Uterus (tissue), 4 donors: Measurements from ENCODE around the gene COPA. TPM values are rescaled to one million over a fixed set of nuclear protein-coding genes. Genes with fewer than 3 reads are reported as not detected.

Source experiments
- DNase-seq, 2 donors: peaks; one replicate each; pipeline ENCODE4 v3.0.0-alpha.2; 2019 to 2020
- H3K27ac ChIP-seq, 2 donors: fragments of 200-600 bp; sonication (generic); 1 replicate in 1 of 2; 2 replicates in 1 of 2; pipeline ENCODE4 v1.5.1; 2016 to 2018
- H3K27me3 ChIP-seq, 2 donors: fragments of 200-600 bp; sonication (generic); one replicate each; pipeline ENCODE4 v1.5.1; 2018 to 2019; ENCODE audit warnings: control low read depth in 1 of 2
- H3K36me3 ChIP-seq, 2 donors: fragments of 200-600 bp; sonication (generic); one replicate each; pipeline ENCODE4 v1.5.1; 2019; ENCODE audit warnings: control low read depth in 1 of 2
- H3K4me1 ChIP-seq, 2 donors: fragments of 200-600 bp; sonication (generic); one replicate each; pipeline ENCODE4 v1.5.1; 2018 to 2019; ENCODE audit warnings: control low read depth in 1 of 2
- H3K4me3 ChIP-seq, 2 donors: fragments of 200-600 bp; sonication (generic); 1 replicate in 1 of 2; 2 replicates in 1 of 2; pipeline ENCODE4 v1.5.1; 2018 to 2019; ENCODE audit warnings: mild to moderate bottlenecking in 1 of 2
- H3K9me3 ChIP-seq, 2 donors: fragments of 200-600 bp; sonication (generic); one replicate each; pipeline ENCODE4 v1.5.1; 2019; ENCODE audit warnings: control low read depth in 1 of 2
- POLR2A ChIP-seq, 2 donors: fragments of 450-650 bp; IDR thresholded peaks; one replicate each; pipeline ENCODE4 v1.6.1; 2016; ENCODE audit warnings: antibody characterized with exemption in 2 of 2, mild to moderate bottlenecking in 1 of 2, moderate library complexity in 1 of 2
- intact Hi-C: fragments of 100-400 bp; cut with DNase I; formaldehyde crosslinking; loops from one replicate; pipeline ENCODE4 v1.15.1; 2023; ENCODE audit warnings: low total_unique reads
- total RNA-seq, 4 donors: library from RNA; depleted of rRNA in 3 of 4; stranded (reverse); fragments of >200 nt in 3 of 4; gene quantifications; one replicate each; pipeline versions ENCODE4 v1.1.0 to v1.2.4, GENCODE V29; 2014 to 2023
- TF ChIP-seq, protein P1 (sequence below), 4 experiments: fragments of 200-600 bp in 2 of 4; fragments of 450-650 bp in 2 of 4; sonication (generic) in 2 of 4; IDR thresholded peaks; one replicate each; pipeline ENCODE4 v1.5.1; 2016 to 2019; ENCODE audit warnings: antibody characterized with exemption in 4 of 4, mild to moderate bottlenecking in 2 of 4, moderate library complexity in 1 of 4
- donor health status: DM: yes; HTN: yes; CAD: no.

COPA gene
- total RNA-seq, 4 donors from 2014 or later, result 71.2 to 211 (median 130) TPM

- H3K27me3 ChIP-seq, result no peaks in the 10 kb centered on the region
- H3K27ac ChIP-seq, result peak overlapping the region in 1 of 2 donors; percentile 24
- no peak for DNase-seq
- H3K4me3 ChIP-seq, result no peak overlapping the region
- TF ChIP-seq, protein P1, sequence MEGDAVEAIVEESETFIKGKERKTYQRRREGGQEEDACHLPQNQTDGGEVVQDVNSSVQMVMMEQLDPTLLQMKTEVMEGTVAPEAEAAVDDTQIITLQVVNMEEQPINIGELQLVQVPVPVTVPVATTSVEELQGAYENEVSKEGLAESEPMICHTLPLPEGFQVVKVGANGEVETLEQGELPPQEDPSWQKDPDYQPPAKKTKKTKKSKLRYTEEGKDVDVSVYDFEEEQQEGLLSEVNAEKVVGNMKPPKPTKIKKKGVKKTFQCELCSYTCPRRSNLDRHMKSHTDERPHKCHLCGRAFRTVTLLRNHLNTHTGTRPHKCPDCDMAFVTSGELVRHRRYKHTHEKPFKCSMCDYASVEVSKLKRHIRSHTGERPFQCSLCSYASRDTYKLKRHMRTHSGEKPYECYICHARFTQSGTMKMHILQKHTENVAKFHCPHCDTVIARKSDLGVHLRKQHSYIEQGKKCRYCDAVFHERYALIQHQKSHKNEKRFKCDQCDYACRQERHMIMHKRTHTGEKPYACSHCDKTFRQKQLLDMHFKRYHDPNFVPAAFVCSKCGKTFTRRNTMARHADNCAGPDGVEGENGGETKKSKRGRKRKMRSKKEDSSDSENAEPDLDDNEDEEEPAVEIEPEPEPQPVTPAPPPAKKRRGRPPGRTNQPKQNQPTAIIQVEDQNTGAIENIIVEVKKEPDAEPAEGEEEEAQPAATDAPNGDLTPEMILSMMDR (IDR thresholded peaks at IDR 0.05), result no peak
- TF ChIP-seq POLR2A (IDR thresholded peaks at IDR 0.05), result no peak
- no peaks in the 10 kb centered on the region for H3K36me3 ChIP-seq
- no peaks in the 10 kb centered on the region for H3K9me3 ChIP-seq
- peaks cover 0 to 5% of the 10 kb centered on the region in 2 donors for H3K4me1 ChIP-seq
- intact Hi-C loops, result loop anchor here (10.0 kb wide), 1 partner anchor 56 kb away; the partner anchor contains the start of gene CASQ1
Measured at GRCh38 chr1:160251011-160251410, 92.0 kb downstream of the COPA start.

DNA sequence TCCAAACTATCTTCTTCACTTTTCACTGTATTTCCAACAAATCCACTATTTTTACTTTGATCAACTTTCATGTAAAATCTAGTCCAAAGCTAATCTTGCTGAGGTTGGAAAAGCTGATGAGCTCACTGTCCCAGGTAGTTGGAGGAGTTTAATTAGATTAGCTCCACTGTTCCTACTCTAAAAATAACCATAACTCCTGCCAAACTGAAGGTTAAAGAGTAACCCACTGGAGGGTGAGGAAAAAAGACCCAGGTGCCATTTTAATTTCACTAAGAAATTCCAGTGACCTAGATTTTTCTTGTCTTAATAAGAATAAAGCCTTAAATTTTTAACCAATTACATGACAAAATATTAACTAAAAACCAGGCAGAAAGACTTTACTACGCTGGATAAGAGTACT lies 96.0 kb downstream of the COPA start:
- TF ChIP-seq POLR2A (IDR thresholded peaks at IDR 0.05), result no peak
- TF ChIP-seq, protein P1 (IDR thresholded peaks at IDR 0.05), result no peak
- H3K27me3 ChIP-seq, result no peaks in the 10 kb centered on the region
- DNase-seq, result no peak
- no peaks in the 10 kb centered on the region for H3K9me3 ChIP-seq
- no peak overlapping the region for H3K4me3 ChIP-seq
- H3K27ac ChIP-seq, result no peak overlapping the region
- peaks cover 0 to 5% of the 10 kb centered on the region in 2 donors for H3K4me1 ChIP-seq
- intact Hi-C loops, result no loop called here
- H3K36me3 ChIP-seq, result no peaks in the 10 kb centered on the region

GRCh38 chr1:160245434-160245833 lies 97.6 kb downstream of the COPA start:
- Histone ChIP-seq H3K36me3 (no peaks in the 10 kb centered on the region), H3K4me1 (peaks cover 0 to 5% of the 10 kb centered on the region in 2 donors), H3K9me3 (no peaks in the 10 kb centered on the region), H3K27me3 (no peaks in the 10 kb centered on the region), H3K4me3 (no peak overlapping the region), H3K27ac (no peak overlapping the region)
- TF ChIP-seq, protein P1 (IDR thresholded peaks at IDR 0.05), result no peak
- no peak for TF ChIP-seq POLR2A (IDR thresholded peaks at IDR 0.05)
- no peak for DNase-seq
- intact Hi-C loops, result no loop called here

DNA sequence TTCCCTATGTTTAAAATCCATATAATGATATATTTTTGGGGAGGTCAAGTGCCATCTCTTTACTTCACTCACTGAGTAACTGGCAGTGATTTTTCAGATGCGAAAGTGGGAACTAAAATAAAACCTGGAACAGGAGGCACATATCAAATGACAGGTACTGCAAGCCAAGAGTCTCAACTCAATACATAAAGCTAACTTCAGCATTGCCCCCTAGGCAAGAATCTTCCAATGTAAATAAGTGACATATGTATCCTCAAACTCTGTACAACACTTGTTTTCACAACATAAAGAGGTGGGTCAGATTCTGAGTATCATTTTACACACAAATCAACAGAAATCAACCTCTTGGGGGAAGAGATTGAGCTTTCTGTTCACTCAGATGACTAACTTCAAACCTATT lies 98.8 kb downstream of the COPA start:
- TF ChIP-seq, protein P1 (IDR thresholded peaks at IDR 0.05), result no peak
- TF ChIP-seq POLR2A (IDR thresholded peaks at IDR 0.05), result no peak
- no peaks in the 10 kb centered on the region for H3K9me3 ChIP-seq
- no peak overlapping the region for H3K27ac ChIP-seq
- intact Hi-C loops, result no loop called here
- peaks cover 0 to 5% of the 10 kb centered on the region in 2 donors for H3K4me1 ChIP-seq
- H3K27me3 ChIP-seq, result no peaks in the 10 kb centered on the region
- no peaks in the 10 kb centered on the region for H3K36me3 ChIP-seq
- no peak overlapping the region for H3K4me3 ChIP-seq
- DNase-seq, result no peak

- intact Hi-C loops, result no loop called here
- no peaks in the 10 kb centered on the region for H3K27me3 ChIP-seq
- DNase-seq, result no peak
- TF ChIP-seq, protein P1 (IDR thresholded peaks at IDR 0.05), result no peak
- TF ChIP-seq POLR2A (IDR thresholded peaks at IDR 0.05), result no peak
- H3K9me3 ChIP-seq, result no peaks in the 10 kb centered on the region
- H3K4me1 ChIP-seq, result peaks cover 0 to 5% of the 10 kb centered on the region in 2 donors
- no peak overlapping the region for H3K4me3 ChIP-seq
- no peak overlapping the region for H3K27ac ChIP-seq
- H3K36me3 ChIP-seq, result no peaks in the 10 kb centered on the region
Measured at GRCh38 chr1:160243767-160244166, 99.3 kb downstream of the COPA start.
